HT1080 (cell line): Measurements from ENCODE around the gene RNF20. TPM values are rescaled to one million over a fixed set of nuclear protein-coding genes. Genes with fewer than 3 reads are reported as not detected.
A peak's percentile ranks its signal among the peaks of the same experiment; 100 is the strongest.
"Not testable (repeated sequence)": the region's sequence is repeated elsewhere in the genome, so short reads cannot be mapped to it uniquely, and the experiment has no call there.

ENCODE experiments used
- DNase-seq: peaks from one replicate; pipeline ENCODE4 v3.0.0-alpha.2; 2015; ENCODE audit warnings: low read depth
- total RNA-seq: library from RNA; depleted of rRNA; stranded (reverse); fragments of >200 nt; shearing (Covaris generic); gene quantifications from 2 replicates; pipeline ENCODE4 v1.2.3, GENCODE V29; 2014

The RNF20 gene
- total RNA-seq, 1 experiment from 2014 or later = 30.9 TPM

DNA sequence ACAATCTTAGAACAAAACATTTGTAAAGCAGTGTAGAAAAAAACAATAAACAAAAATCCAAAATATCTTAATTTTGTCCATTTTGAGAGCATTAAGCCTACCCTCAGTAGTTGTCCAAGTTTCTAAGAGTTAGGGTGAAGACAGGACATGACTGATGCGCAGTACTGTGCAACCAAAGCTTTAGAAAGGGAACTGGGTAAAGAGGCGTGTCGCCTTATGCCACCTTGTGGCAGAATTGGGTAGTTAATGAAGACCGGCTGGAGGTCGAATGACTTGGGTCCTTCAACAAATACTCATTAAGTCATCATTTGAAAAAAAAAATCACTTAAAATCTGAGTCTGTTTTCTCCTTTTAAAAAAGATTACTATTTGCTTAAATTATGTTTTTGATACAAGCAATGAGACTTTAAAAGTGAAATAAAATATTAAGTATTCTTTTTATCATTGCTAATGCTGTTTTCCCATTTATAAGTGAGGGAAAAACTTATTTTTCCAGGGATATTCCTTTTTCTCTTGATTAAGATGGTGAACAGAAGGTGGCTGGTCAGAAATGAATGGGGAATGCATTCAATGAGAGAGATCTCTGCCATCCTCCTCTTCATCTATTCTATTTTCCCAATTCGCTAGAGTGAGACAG lies 3.5 kb upstream of the RNF20 start:
- peak; percentile 70 for DNase-seq

DNA sequence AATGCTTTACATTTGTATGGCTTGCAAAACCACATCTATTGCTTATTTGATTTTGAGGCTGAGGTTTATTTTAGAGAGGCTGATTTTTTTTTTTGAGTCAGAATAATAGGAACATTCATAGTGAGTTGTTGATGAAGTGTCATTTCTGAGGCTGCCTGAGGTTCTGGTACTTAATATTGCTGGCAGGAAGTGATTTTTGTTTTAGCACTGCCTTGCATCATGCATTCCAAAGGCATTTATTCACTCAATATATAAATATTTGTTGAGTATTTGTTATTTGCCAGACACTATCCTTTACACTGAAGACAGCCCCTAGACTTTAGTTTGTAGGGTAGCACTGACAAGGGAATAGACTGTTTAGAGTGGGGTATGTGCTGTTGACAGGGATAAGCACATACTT lies 2.7 kb downstream of the RNF20 start:
- peak; percentile 5 for DNase-seq

DNA sequence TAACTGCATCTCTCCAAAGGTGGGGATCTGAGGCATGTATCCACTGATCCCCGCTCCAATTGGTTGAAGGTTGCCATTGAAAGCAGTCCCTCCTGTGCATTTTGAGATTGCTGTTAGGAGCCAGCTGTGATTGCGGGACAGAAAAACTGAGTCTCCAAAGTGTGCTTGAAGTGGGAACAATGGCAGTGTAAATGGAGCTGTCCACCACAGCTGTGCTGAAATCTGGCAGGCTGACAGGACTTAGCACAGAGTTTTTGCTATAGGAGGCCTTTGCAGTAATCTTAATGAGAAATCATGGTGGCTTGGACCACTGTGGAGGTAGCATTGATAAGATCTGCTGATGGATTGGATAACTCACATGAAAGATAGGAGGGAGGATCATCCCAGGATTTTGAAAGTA lies 3.3 kb downstream of the RNF20 start:
- peak; percentile 6 for DNase-seq

DNA sequence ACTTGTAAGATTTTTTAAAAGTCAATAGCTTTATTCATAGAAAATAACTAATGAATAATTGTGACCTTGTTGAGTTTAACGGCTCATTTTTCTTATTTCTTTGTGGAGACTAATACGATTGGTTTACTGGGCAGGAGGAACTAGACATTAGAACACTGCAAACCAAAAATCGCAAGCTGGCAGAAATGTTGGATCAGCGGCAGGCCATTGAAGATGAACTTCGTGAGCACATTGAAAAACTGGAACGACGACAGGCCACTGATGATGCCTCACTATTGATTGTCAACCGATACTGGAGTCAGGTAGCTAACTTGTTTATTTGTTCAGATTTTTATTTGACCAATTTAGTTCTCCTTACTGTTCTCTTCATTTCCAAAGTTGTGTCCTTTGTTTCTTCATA lies 6.4 kb downstream of the RNF20 start:
- no peak for DNase-seq

DNA sequence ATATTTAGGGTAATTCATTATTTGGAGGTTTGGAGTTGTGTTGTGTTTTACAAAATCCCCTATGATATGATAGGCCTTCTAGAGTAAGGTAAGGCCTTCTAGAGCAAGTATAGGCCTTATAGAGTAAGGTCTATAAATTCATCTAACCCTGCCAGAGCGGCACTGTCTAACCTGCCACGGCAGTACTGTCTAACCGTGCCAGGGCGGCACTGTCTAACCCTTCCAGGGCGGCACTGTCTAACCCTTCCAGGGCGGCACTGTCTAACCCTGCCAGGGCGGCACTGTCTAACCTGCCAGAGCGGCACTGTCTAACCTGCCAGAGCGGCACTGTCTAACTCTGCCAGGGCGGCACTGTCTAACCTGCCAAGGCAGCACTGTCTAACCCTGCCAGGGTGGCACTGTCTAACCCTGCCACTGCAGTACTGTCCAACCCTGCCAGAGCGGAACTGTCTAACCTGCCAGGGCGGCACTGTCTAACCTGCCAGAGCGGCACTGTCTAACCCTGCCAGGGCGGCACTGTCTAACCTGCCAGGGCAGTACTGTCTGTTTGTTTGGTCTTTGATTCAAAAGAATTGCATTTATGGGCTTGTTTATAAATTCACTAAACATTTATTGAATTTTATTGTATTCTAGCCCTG lies 9.6 kb downstream of the RNF20 start:
- DNase-seq = no peak

DNA sequence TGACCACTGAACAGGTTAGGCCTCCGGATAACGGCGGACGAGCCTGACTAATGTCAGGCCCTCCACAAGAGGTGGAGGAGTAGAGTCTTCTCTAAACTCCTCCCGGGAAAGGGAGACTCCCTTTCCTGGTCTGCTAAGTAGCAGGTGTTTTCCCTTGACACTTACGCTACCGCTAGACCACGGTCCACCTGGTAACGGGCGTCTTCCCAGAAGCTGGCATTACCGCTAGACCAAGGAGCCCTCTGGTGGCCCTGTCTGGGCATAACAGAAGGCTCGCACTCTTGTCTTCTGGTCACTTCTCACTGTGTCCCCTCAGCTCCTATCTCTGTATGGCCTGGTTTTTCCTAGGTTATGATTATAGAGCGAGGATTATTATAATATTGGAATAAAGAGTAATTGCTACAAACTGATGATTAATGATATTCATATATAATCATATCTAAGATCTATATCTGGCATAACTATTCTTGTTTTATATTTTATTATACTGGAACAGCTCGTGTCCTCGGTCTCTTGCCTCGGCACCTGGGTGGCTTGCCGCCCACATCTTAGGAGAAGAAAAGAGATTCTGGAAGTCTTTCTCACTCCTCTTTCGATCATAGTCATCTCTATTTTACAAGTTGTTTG lies 15.9 kb downstream of the RNF20 start:
- not testable (repeated sequence) for DNase-seq

DNA sequence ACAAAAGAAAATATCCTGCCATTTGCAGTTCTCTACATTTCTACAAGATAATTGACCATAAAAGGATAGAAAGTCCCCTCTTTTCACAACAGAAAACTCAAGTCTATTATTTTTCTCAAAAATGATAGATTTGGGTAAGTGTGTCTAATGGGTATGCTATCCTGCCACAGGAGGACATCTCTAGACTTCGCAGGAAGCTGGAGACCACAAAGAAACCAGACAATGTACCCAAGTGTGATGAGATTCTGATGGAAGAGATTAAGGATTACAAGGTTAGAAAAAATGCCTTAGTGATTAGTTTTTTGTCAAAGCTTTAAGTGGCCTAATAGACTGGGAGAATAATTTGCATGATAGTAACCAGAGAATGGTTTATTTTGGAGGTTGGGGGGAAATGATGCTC lies 28.1 kb downstream of the RNF20 start:
- no peak for DNase-seq

DNA sequence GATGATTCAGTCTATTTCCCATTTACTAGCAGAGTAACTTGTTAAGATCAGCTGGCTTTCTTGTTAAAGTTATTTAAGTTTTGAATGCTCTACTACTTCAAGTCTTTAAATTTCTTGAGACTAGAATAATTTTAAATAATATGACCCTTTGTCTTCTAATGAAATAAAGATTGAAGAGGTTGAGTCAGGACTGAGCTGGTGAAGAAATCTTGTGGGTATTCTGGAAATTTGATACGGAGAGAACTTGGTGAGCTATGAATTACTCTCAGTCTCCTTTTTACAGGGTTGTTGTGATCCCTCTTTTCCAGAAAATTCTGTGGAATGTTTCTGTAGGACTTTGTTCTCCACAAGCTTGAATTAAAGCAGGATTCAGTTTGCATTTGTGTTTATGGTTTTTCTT lies 29.3 kb downstream of the RNF20 start:
- DNase-seq = peak; percentile 4

DNA sequence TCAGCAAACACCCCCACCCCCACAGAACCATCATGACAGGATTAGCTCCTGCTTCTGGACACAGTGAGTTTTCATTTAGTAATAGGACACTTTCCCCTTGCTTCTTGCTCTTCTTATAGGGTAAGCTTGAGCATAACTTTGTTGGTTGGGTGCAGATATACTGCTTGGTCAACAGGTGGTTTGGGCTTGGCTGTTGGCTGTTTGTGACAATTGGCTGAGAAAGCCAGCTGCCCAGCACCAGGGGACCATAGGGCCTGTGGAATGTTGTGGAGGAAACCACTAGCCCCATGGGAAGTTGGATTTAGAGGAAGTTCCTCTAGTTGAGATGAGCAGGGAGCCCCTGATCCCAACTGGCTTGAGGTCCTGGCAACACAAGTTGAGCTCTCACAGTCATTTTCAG lies 30.6 kb downstream of the RNF20 start:
- DNase-seq = no peak

DNA sequence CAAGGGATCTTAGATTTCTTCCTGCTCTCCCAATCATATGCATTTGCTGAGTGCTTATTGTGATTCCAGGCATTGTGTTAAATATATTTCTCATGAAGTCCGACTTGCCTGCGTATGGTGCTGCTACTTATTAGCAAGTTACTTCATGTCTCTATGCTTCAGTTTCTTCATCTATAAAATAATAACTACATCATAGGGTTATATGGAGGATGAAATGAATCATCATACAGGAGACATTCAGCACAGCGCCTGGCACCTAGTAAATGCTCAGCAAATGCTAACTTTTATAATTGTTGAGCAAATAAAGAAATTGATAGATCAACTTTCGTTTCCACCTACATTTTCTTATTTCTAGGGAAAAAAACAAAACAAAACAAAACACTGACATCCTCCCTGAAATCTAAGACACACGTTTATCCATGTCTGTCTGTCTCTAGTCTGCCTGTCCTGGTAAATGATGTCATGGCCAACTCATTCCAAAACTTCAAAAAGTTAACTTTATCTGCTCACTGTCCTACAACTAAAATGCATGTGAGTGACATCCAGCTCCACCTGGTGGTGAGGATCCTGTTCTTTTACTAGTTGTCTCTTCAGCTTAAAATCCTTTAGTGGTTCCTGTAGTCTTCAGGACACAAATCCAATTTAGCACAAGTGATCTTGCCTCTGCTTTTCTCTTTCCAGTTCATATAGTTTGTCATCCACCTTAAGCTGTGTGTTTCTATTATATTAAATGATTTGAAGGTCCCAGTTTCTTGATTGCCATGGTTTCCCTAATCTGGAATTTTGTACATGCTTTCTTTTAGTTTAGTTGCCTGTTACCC lies 33.5 kb downstream of the RNF20 start:
- DNase-seq = peak; percentile 49

DNA sequence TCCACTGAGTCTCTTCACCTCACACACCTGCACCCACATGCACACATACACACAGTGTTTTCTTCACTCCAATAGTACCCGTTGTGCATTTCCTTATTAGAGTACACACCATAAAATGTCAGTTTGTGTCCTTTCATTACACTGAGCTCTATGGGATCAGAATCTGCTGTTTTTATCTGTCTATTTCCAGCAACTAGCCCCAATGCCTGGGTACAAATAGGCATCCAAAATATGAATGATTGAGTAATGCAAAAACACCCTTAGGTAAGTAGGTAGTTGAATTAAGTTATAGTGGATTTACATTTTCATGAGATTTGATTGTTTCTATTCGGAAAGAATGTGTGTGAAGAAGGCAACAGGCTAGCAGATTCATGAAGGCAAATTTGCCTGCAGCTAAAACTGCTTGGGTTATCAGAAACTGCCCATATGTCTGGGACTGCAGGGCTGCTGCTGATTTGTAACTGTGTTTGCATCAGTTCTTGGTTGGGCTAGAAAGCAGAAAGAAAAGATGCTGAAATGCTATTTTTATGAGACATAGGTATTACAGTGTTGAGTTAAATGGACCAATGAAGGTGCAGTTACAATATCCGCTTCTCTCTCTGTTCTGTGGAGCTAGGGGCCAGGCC lies 34.2 kb downstream of the RNF20 start:
- no peak for DNase-seq

DNA sequence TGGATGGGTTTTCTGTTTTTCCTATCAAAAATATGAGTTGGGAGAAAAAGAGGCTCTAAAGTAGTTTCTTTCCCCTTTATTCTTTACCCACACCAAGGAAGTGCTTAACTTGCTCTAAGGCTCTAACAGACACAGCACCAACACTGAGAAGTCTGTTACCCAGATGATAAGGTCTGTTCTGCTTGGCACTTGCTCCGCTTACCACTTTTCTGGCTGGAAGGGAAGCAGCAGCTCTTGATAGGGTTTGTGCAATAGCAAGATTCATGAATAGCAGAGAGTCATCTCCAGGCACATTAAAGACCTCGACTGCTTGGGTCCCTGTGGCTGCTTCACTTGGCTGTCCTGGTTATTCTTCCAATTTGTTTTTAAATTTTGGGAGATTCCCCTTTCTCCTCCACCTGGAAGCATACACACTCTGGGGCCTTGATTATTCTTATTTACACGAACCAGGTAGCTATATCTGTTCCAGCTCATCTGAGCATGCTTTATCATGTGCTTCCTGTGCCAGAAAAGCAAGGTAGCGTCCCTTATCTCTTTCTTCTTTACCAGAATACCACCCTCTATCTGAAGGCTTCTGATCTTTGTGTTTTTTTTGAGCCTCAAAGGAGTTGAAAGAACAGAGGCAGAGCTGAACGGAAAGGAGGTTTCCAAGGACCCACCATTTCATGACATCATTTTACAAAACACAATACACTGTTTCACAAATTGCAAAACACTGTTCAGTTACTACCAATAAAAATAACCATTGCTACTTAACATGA lies 36.3 kb downstream of the RNF20 start:
- no peak for DNase-seq

DNA sequence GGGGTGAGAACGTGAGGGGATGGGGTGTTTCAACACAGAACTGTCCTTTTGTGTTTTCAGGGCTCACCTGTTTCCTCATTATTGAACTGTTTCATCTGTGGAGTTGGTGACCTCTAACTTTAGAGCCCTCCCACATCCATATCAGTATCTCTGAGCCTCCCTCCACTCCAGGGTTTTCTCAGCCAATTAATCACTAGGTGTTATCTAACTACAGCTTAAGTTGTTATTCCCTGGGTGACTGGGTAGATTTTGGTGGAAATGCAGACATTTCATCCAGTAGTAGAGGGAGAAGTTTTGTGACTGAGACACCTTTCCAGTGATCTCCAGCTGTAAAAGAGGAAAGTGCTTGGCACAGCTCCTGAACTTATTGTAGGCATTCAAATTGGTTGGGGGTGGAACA lies 37.5 kb downstream of the RNF20 start:
- DNase-seq = no peak

DNA sequence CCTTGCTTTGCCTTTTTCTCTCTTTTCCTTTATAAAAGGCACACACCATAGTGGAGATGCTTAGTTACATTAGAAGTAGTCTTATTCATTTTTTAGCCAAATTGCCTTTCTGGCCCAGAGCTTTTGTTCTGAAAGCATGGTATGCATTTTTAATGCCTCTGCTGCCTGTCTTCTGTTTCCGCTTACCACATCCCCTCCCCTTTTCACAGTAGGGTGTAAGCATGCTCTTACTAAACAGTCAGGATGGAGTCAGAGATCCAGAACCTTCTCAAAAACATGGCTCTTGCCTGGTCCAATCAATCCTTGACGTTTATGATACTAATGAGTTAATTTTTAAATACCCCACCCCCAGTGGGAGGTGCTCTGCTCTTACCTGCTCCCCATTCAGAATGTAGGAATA lies 38.7 kb downstream of the RNF20 start:
- no peak for DNase-seq

DNA sequence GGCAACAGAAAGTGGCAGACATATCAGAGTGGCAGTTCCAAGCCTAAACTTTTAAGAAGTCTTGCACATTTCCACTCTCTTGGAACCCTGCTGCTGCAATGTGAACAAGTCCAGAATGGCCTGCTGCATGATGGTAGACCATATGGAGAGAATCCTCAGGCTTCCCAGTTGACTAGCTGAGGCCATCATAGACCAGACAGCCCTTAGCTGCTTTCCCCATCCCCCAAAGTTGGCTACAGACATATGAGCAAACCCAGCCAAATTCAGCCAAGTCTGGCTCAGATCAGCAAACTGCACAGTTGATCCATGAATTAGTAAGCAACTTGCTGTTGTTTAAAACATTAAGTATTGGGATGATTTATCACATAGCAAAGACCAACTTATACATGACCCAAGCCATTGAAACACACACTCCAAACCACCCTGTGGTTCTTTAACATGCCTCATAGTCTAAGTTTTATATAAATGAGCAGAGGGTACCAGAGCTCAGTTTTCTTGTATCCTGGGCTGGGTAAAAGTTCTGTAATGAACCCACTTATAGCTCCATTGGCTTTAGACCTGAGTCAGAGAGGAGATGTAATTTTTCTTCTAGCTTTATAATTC lies 41.2 kb downstream of the RNF20 start:
- DNase-seq = no peak

DNA sequence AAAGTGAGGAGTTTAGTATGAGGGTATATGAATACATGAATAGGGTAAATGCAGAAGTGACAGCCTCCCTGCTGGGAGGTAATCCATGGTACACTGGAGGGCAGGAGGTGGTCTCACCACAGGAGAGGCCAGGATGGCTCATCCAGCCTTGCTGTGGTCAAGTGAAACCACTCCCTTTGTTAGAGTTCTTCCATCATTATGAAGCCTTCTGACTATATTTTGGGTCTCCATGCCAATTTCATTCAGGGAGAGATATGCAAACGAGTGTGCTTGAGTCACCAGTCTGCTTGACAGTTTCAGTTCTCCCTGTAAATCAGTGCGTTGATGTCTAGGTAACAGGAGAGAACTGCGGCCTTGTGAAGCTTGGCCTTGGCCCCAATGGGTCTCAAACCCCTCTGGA lies 44.7 kb downstream of the RNF20 start:
- DNase-seq = peak; percentile 81

DNA sequence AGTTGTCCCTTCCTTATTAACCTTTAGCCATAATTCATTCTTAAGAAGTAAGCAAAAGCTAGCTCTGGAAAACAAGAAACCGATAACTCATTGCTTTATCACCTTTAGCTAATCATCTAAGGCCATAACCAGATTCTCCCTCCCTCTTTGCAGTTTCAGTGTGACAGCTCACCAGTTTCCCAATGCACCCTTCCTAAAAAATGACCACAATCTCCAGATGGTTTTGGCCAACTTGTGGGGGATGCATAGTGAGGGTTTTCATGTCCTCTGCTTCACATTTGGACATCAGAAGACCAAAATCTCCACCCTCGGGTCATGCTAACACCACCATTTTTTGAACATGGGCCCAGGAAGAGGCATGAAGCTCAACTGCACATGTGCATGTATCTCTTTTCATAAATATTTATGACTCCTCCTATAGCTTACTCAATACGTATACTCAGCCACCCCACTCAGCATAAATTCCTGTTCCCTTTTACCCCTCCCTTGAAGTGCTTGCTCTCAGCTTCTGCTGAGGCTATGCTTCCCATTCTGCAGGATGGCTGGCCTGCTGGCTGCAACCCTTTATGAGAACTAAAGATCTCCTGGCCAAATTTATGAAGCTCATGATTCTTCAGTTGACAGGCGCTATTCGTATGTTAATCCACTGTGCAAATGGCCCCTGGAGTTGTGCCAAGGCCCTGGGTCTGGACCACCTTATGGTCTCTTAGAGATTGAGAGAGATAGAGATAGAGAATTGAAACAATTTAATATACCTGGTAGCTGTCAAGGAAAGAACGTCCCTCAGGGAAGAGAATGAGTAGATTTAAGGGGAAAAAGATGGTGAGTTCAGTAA lies 46.3 kb downstream of the RNF20 start:
- no peak for DNase-seq

DNA sequence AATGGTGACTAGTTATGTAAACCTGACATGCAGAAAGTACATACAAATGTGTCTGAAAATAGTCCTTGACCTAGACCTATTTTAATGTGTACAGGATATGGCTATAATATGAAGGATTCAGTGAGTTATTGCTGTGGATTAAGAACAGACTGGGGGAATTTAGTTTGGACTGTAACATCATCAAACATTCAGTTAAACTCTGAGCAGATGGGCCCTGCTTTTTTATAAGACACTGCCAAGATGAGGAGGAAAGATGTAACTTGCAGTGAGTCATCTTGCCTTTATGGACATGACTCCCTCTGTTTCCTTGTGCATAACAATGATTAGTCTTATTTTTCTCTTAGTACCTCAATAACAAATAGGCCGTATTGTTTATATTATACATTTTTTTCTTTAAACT lies 48.9 kb downstream of the RNF20 start:
- DNase-seq = peak; percentile 73

DNA sequence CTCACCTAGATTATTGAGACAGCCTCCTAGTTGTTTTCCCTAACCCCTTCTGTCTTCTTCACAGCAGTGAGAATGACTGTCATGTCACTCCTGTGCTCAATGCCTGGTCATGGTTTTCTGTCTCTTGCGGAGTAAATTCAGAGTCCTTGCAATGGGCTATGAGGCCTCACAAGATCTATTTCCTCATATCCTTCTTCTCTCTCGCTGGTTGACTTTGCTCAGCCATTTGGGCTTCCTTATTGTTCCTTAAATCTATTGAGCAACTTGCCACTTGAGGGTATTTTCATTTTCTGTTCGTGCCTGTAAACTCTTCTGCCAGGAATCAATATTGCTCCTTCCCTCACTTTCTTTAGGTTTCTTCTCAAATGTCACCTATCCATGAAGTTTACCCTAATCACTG lies 52.1 kb downstream of the RNF20 start:
- no peak for DNase-seq

DNA sequence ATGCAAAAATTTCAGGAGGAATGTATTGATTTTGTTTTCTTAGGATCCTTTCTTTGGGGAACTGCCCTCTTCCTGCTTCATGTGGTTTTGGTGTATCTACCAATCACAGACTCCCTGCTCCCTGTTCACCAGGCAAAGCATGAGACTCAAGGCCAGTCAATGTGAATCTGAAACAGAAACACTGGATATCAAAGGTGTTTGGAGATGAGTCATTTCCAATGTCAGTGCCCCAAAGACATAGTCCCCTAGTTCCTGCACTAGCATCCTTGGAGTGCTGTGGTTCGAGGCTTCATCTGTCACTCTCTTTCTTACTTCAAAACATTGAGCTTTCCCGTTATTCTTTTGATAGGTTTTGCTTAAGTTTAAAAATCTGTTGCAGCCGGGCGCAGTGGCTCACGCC lies 53.0 kb downstream of the RNF20 start:
- DNase-seq = peak; percentile 60
